ENCODE data around the gene ABR.

GRCh38 chr17:1179818-1180742, at the start of gene ABR:
- no peak for TF ChIP-seq CTCF (IDR thresholded peaks at IDR 0.05; ENCODE audit: insufficient read depth, low read length)
- no peak for TF ChIP-seq REST (IDR thresholded peaks at IDR 0.05; ENCODE audit: insufficient replicate concordance, low read depth)
- no peak for TF ChIP-seq POLR2AphosphoS5 (IDR thresholded peaks at IDR 0.05; ENCODE audit: low read depth)
- TF ChIP-seq SPI1 (IDR thresholded peaks at IDR 0.05; ENCODE audit: borderline replicate concordance, low read depth), result no peak
- TF ChIP-seq GABPA (IDR thresholded peaks at IDR 0.05; ENCODE audit: low read depth), result no peak

Data from HL-60 (cell line).